Osteoblast (primary cell): ENCODE measurements around the gene PALLD. TPM values are rescaled to one million over a fixed set of nuclear protein-coding genes. Genes with fewer than 3 reads are reported as not detected.

Source experiments
- DNase-seq: peaks from one replicate; pipeline ENCODE4 v3.0.0; 2011; ENCODE audit warnings: low spot score, mixed read lengths; ENCODE audit not compliant: insufficient read length; ENCODE audit errors: missing footprints
- H2AFZ ChIP-seq: 2 replicates; pipeline ENCODE4 v1.6.0; 2011; ENCODE audit warnings: mild to moderate bottlenecking, low read length
- H3K27ac ChIP-seq: 2 replicates; pipeline ENCODE4 v1.5.1; 2011; ENCODE audit warnings: mild to moderate bottlenecking, low read depth, low read length, moderate library complexity
- H3K27me3 ChIP-seq: 2 replicates; pipeline ENCODE4 v1.6.0; 2012; ENCODE audit warnings: mild to moderate bottlenecking, control low read depth, inconsistent platforms, low read length, moderate library complexity; ENCODE audit not compliant: insufficient read depth
- H3K36me3 ChIP-seq: 2 replicates; pipeline ENCODE4 v1.5.1; 2011; ENCODE audit warnings: mild to moderate bottlenecking, low read length, control low read depth, moderate library complexity; ENCODE audit not compliant: insufficient read depth
- H3K4me1 ChIP-seq: 2 replicates; pipeline ENCODE4 v1.5.1; 2011; ENCODE audit warnings: mild to moderate bottlenecking, low read length, control low read depth, moderate library complexity; ENCODE audit not compliant: insufficient read depth
- H3K4me2 ChIP-seq: 2 replicates; pipeline ENCODE4 v1.6.0; 2011; ENCODE audit warnings: mild to moderate bottlenecking, low read length; ENCODE audit not compliant: insufficient read depth
- H3K4me3 ChIP-seq: fragments of 200-600 bp; sonication (generic); 3 replicates; pipeline ENCODE4 v1.5.1; 2012; ENCODE audit warnings: mild to moderate bottlenecking, low read length, inconsistent platforms; ENCODE audit not compliant: insufficient read depth
- H3K79me2 ChIP-seq: 2 replicates; pipeline ENCODE4 v1.6.0; 2012; ENCODE audit warnings: mild to moderate bottlenecking, low read length, control low read depth, inconsistent platforms; ENCODE audit not compliant: insufficient read depth
- H3K9me3 ChIP-seq: 2 replicates; pipeline ENCODE4 v1.5.1; 2011; ENCODE audit warnings: low read depth, low read length, control low read depth
- H4K20me1 ChIP-seq: 2 replicates; pipeline ENCODE4 v1.6.0; 2012; ENCODE audit warnings: mild to moderate bottlenecking, low read length, control low read depth; ENCODE audit not compliant: insufficient read depth
- total RNA-seq: library from RNA; depleted of rRNA; stranded (reverse); fragments of >200 nt; gene quantifications from 2 replicates; pipeline ENCODE4 v1.2.3, GENCODE V29; 2012
- TF ChIP-seq, protein P1 (sequence below): IDR thresholded peaks from 2 replicates; pipeline ENCODE4 v1.5.1; 2011; ENCODE audit warnings: mild to moderate bottlenecking, low read depth, low read length, moderate library complexity; ENCODE audit errors: extremely low read depth

Gene PALLD
- total RNA-seq, 1 donor = 244 TPM

DNA sequence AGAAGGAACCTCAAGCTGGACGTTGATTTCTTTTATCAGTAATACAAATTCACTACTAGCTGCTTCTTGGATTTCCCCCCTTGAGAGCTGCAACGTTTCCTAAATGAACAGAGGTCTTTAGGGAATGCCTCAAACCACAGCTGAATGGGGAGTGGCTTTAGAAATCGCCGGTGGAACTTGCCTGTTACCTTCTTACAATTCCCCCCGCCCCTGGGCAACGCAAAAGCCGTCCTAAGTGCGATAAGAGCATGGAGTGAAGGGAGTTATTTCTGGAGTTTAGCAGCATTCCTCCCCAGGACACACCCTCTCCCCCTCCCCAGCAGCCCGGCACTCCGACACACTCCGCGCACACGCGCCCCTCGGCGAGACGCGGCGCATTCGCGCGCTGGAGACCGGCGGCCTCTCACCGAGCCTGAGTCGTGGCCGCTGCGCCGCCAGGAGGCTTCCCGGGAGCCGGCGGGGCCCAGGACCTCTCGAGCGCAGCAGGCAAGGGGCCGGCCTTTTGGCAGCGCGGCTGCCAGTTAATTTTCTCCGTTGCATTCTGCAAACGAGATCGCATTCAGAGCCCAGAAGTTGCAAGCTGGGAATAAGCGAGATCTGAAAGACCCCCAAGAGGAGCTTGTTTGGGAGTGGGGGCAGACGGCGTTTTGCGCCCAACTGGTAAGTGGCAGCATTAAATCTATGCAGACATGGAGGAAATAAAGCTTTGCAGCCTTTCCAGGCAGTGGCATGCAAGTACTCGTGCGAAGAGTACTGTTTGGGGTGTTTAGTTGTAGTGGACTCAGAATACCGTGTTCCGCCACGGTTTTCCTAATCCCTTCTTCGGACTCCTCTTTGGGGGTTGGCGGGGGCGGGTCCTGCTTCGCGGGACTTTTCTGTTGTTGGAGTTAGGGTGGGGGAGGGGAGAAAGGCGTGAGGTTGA, 134.7 kb downstream of the PALLD start:
- Histone ChIP-seq H3K36me3 (no peaks in the 10 kb centered on the region), H4K20me1 (no peaks in the 10 kb centered on the region), H3K4me2 (peak overlapping the region; percentile 98), H3K27ac (peak overlapping the region; percentile 96), H3K4me1 (peaks cover 45% of the 10 kb centered on the region), H3K79me2 (peaks cover 31% of the 10 kb centered on the region), H3K27me3 (no peaks in the 10 kb centered on the region), H3K4me3 (peak overlapping the region; percentile 88), H2AFZ (peak overlapping the region; percentile 90), H3K9me3 (no peaks in the 10 kb centered on the region)
- TF ChIP-seq, protein P1, sequence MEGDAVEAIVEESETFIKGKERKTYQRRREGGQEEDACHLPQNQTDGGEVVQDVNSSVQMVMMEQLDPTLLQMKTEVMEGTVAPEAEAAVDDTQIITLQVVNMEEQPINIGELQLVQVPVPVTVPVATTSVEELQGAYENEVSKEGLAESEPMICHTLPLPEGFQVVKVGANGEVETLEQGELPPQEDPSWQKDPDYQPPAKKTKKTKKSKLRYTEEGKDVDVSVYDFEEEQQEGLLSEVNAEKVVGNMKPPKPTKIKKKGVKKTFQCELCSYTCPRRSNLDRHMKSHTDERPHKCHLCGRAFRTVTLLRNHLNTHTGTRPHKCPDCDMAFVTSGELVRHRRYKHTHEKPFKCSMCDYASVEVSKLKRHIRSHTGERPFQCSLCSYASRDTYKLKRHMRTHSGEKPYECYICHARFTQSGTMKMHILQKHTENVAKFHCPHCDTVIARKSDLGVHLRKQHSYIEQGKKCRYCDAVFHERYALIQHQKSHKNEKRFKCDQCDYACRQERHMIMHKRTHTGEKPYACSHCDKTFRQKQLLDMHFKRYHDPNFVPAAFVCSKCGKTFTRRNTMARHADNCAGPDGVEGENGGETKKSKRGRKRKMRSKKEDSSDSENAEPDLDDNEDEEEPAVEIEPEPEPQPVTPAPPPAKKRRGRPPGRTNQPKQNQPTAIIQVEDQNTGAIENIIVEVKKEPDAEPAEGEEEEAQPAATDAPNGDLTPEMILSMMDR = peak; percentile 33
- DNase-seq = peak; percentile 68

- Histone ChIP-seq H3K27me3 (no peaks in the 10 kb centered on the region), H3K4me1 (peaks cover 53% of the 10 kb centered on the region), H3K4me2 (peak overlapping the region; percentile 98), H3K9me3 (no peaks in the 10 kb centered on the region), H3K79me2 (peaks cover 31% of the 10 kb centered on the region), H4K20me1 (no peaks in the 10 kb centered on the region), H3K27ac (peak overlapping the region; percentile 96), H3K36me3 (no peaks in the 10 kb centered on the region), H3K4me3 (peak overlapping the region; percentile 88), H2AFZ (no peak overlapping the region)
- DNase-seq = no peak
- TF ChIP-seq, protein P1 = no peak
Observed at GRCh38 chr4:168632301-168632725, 135.5 kb downstream of the PALLD start.

GRCh38 chr4:168633064-168633463, 136.2 kb downstream of the PALLD start:
- peak overlapping the region; percentile 88 for H3K4me3 ChIP-seq

More at GRCh38 chr4:168633064-168633463, 136.2 kb downstream of the PALLD start:
- Histone ChIP-seq H3K4me2 (peak overlapping the region; percentile 98), H2AFZ (no peak overlapping the region), H3K4me1 (peaks cover 61% of the 10 kb centered on the region), H4K20me1 (no peaks in the 10 kb centered on the region), H3K9me3 (no peaks in the 10 kb centered on the region), H3K27ac (peak overlapping the region; percentile 96), H3K79me2 (peaks cover 34% of the 10 kb centered on the region), H3K36me3 (no peaks in the 10 kb centered on the region), H3K27me3 (no peaks in the 10 kb centered on the region)
- DNase-seq = no peak
- TF ChIP-seq, protein P1 = no peak
